T-helper 2 cell (primary cell): ENCODE results near the gene FOXF1.

Source experiments
- DNase-seq, 5 experiments: peaks; one replicate each; pipeline versions ENCODE4 v3.0.0 to v3.0.0-alpha.2; 2012 to 2022

FOXF1 gene

GRCh38 chr16:86534779-86535615, 24.7 kb downstream of the FOXF1 start:
- DNase-seq = no peak

GRCh38 chr16:86536621-86537020, 26.3 kb downstream of the FOXF1 start:
- no peak for DNase-seq

GRCh38 chr16:86537486-86537885, 27.2 kb downstream of the FOXF1 start:
- no peak for DNase-seq

GRCh38 chr16:86538196-86538780, 28.0 kb downstream of the FOXF1 start:
- DNase-seq = no peak

GRCh38 chr16:86540894-86541293, 30.6 kb downstream of the FOXF1 start:
- no peak for DNase-seq

- no peak for DNase-seq
Observed at GRCh38 chr16:86541560-86541959, 31.2 kb downstream of the FOXF1 start.

GRCh38 chr16:86542756-86543750, 32.7 kb downstream of the FOXF1 start:
- no peak for DNase-seq

GRCh38 chr16:86545481-86545880, 35.2 kb downstream of the FOXF1 start:
- DNase-seq = no peak

GRCh38 chr16:86545954-86546637, 35.8 kb downstream of the FOXF1 start:
- DNase-seq = no peak

- no peak for DNase-seq
Observed at GRCh38 chr16:86546638-86547013, 36.3 kb downstream of the FOXF1 start.

GRCh38 chr16:86547286-86547685, 37.0 kb downstream of the FOXF1 start:
- DNase-seq = no peak

- peak in 1 of 5 experiments; percentile 94 for DNase-seq
Observed at GRCh38 chr16:86549076-86549892, 39.0 kb downstream of the FOXF1 start.

- DNase-seq = no peak
Observed at GRCh38 chr16:86549893-86550190, 39.5 kb downstream of the FOXF1 start.

- DNase-seq = peak in 1 of 5 experiments; percentile 35
Observed at GRCh38 chr16:86550281-86550680, 40.0 kb downstream of the FOXF1 start.

GRCh38 chr16:86553356-86553755, 43.0 kb downstream of the FOXF1 start:
- no peak for DNase-seq

GRCh38 chr16:86554599-86554916, 44.2 kb downstream of the FOXF1 start:
- no peak for DNase-seq

- peak; percentile 91 to 93 (median 93) for DNase-seq
Observed at GRCh38 chr16:86554917-86555703, 44.8 kb downstream of the FOXF1 start, which contains the start of gene MTHFSD. Gene MTHFSD, minus strand, starts transcription at chr16:86555235. Its CDS starts 51 bp downstream, at chr16:86555184.

- no peak for DNase-seq
Observed at GRCh38 chr16:86555704-86556075, 45.4 kb downstream of the FOXF1 start.

GRCh38 chr16:86556576-86556975, 46.2 kb downstream of the FOXF1 start:
- DNase-seq = no peak

- no peak for DNase-seq
Observed at GRCh38 chr16:86557587-86557986, 47.3 kb downstream of the FOXF1 start.
